DOHH2 (cell line): ENCODE results near the gene PHACTR1.

Experiments
- H3F3A ChIP-seq: fragments of 200-600 bp; sonication (generic), shearing (Covaris generic); 2 replicates; pipeline ENCODE4 v1.6.0; 2016; ENCODE audit warnings: antibody characterized with exemption, mild to moderate bottlenecking; ENCODE audit not compliant: control insufficient read depth, insufficient read depth
- H3K27ac ChIP-seq: fragments of 200-600 bp; sonication (generic); 2 replicates; pipeline ENCODE4 v1.5.1; 2014; ENCODE audit warnings: low read depth, mild to moderate bottlenecking, low read length, moderate library complexity
- H3K27me3 ChIP-seq: fragments of 200-600 bp; sonication (generic); 2 replicates; pipeline ENCODE4 v1.6.1; 2014; ENCODE audit warnings: mild to moderate bottlenecking, low read length, mixed read lengths; ENCODE audit not compliant: control insufficient read depth
- H3K36me3 ChIP-seq: fragments of 200-600 bp; sonication (generic); 2 replicates; pipeline ENCODE4 v1.6.1; 2014; ENCODE audit warnings: mild to moderate bottlenecking, low read length, moderate library complexity, mixed read lengths; ENCODE audit not compliant: control insufficient read depth
- H3K4me1 ChIP-seq: fragments of 200-600 bp; sonication (generic); 2 replicates; pipeline ENCODE4 v1.6.1; 2014; ENCODE audit warnings: mild to moderate bottlenecking, low read length, mixed read lengths; ENCODE audit not compliant: control insufficient read depth
- H3K4me2 ChIP-seq: fragments of 200-600 bp; sonication (generic); 2 replicates; pipeline ENCODE4 v1.6.0; 2014; ENCODE audit warnings: mild to moderate bottlenecking, low read length, moderate library complexity
- H3K4me3 ChIP-seq: fragments of 200-600 bp; sonication (generic); 2 replicates; pipeline ENCODE4 v1.5.1; 2014; ENCODE audit warnings: mild to moderate bottlenecking, low read length, mixed read lengths
- H3K79me2 ChIP-seq: fragments of 200-600 bp; sonication (generic); 2 replicates; pipeline ENCODE4 v1.6.1; 2014; ENCODE audit warnings: mild to moderate bottlenecking, low read length, mixed read lengths; ENCODE audit not compliant: control insufficient read depth
- H3K9me2 ChIP-seq: fragments of 200-600 bp; sonication (generic); replicated peaks from 2 replicates; pipeline ENCODE4 v1.6.1; 2014; ENCODE audit warnings: mild to moderate bottlenecking, low read length, mixed read lengths; ENCODE audit not compliant: control insufficient read depth
- H3K9me3 ChIP-seq: fragments of 200-600 bp; sonication (generic); 2 replicates; pipeline ENCODE4 v1.6.1; 2014; ENCODE audit warnings: antibody characterized with exemption, low read length, mixed read lengths; ENCODE audit not compliant: control insufficient read depth, insufficient read depth
- H4K20me1 ChIP-seq: fragments of 200-600 bp; sonication (generic); 2 replicates; pipeline ENCODE4 v1.6.0; 2014; ENCODE audit warnings: low read depth, mild to moderate bottlenecking, antibody characterized with exemption, low read length, moderate library complexity; ENCODE audit not compliant: control insufficient read depth, insufficient read depth
- EZH2phosphoT487 ChIP-seq: fragments of 200-600 bp; sonication (generic); IDR thresholded peaks from 2 replicates; pipeline ENCODE4 v1.6.1; 2017; ENCODE audit warnings: borderline replicate concordance, mild to moderate bottlenecking, antibody characterized with exemption, low read length, moderate library complexity, mixed read lengths
- TF ChIP-seq, protein P1 (sequence below): fragments of 200-600 bp; sonication (generic); IDR thresholded peaks from one replicate; pipeline ENCODE4 v1.5.1; 2014; ENCODE audit warnings: antibody characterized with exemption, mild to moderate bottlenecking, low read depth, low read length; ENCODE audit not compliant: poor library complexity, severe bottlenecking

The PHACTR1 gene

GRCh38 chr6:12748815-12749521 lies 32.4 kb downstream of the PHACTR1 start:
- Histone ChIP-seq H3K36me3 (no peaks in the 10 kb centered on the region), H3K9me3 (no peaks in the 10 kb centered on the region), H3F3A (no peaks in the 10 kb centered on the region), H3K4me2 (no peak overlapping the region), H3K4me1 (no peaks in the 10 kb centered on the region), H3K79me2 (no peaks in the 10 kb centered on the region), H3K9me2 (no peaks in the 10 kb centered on the region), H3K27me3 (no peaks in the 10 kb centered on the region), H3K4me3 (no peak overlapping the region), H3K27ac (no peak overlapping the region), H4K20me1 (no peaks in the 10 kb centered on the region)
- TF ChIP-seq, protein P1, sequence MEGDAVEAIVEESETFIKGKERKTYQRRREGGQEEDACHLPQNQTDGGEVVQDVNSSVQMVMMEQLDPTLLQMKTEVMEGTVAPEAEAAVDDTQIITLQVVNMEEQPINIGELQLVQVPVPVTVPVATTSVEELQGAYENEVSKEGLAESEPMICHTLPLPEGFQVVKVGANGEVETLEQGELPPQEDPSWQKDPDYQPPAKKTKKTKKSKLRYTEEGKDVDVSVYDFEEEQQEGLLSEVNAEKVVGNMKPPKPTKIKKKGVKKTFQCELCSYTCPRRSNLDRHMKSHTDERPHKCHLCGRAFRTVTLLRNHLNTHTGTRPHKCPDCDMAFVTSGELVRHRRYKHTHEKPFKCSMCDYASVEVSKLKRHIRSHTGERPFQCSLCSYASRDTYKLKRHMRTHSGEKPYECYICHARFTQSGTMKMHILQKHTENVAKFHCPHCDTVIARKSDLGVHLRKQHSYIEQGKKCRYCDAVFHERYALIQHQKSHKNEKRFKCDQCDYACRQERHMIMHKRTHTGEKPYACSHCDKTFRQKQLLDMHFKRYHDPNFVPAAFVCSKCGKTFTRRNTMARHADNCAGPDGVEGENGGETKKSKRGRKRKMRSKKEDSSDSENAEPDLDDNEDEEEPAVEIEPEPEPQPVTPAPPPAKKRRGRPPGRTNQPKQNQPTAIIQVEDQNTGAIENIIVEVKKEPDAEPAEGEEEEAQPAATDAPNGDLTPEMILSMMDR, result no peak
- no peak for TF ChIP-seq EZH2phosphoT487

GRCh38 chr6:12749531-12750379 lies 33.2 kb downstream of the PHACTR1 start:
- Histone ChIP-seq H3K4me2 (no peak overlapping the region), H3K4me3 (no peak overlapping the region)

DNA sequence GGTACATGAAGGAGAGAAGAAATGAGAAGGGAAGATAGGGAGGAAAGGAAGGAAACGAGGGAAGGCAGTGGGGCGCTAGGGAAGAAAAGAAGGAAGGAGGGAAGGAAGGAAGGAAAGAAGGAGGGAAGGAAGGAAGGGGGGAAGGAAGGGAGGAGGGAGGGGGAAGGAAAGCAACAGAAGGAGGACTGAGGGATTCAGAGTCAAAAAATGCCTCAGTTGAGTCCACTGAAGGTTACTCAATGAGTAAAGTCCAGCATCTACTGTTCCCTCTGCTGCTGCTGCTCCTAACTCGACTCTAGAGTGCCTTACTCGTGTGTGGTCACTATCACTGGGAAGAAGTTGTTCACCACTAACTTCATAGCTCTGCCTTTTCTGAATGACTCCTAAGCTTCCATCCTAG lies 33.8 kb downstream of the PHACTR1 start:
- Histone ChIP-seq H3K79me2 (no peaks in the 10 kb centered on the region), H3K4me1 (no peaks in the 10 kb centered on the region), H3K27ac (no peak overlapping the region), H3K27me3 (no peaks in the 10 kb centered on the region), H3K36me3 (no peaks in the 10 kb centered on the region), H3K9me2 (no peaks in the 10 kb centered on the region), H3F3A (no peaks in the 10 kb centered on the region), H4K20me1 (no peaks in the 10 kb centered on the region), H3K9me3 (no peaks in the 10 kb centered on the region), H3K4me3 (no peak overlapping the region), H3K4me2 (no peak overlapping the region)
- no peak for TF ChIP-seq EZH2phosphoT487
- TF ChIP-seq, protein P1, result no peak

More at GRCh38 chr6:12749531-12750379, 33.2 kb downstream of the PHACTR1 start:
- no peaks in the 10 kb centered on the region for H4K20me1 ChIP-seq
- no peak overlapping the region for H3K27ac ChIP-seq
- no peaks in the 10 kb centered on the region for H3K79me2 ChIP-seq
- no peaks in the 10 kb centered on the region for H3K9me2 ChIP-seq
- H3K36me3 ChIP-seq, result no peaks in the 10 kb centered on the region
- no peaks in the 10 kb centered on the region for H3F3A ChIP-seq
- no peaks in the 10 kb centered on the region for H3K4me1 ChIP-seq
- no peaks in the 10 kb centered on the region for H3K27me3 ChIP-seq
- TF ChIP-seq, protein P1, result no peak
- no peak for TF ChIP-seq EZH2phosphoT487
- no peaks in the 10 kb centered on the region for H3K9me3 ChIP-seq
